D721Med (cell line): Measurements from ENCODE around the gene GPR87.

Experiments used
- DNase-seq: peaks from one replicate; pipeline ENCODE4 v3.0.0; 2011; ENCODE audit warnings: low spot score; ENCODE audit not compliant: insufficient read length
- FAIRE-seq: peaks from 2 replicates; lab custom pipeline; 2011; peaks lifted over from hg19 to GRCh38; lab: Jason Lieb, UNC
- CTCF ChIP-seq: IDR thresholded peaks from 2 replicates; pipeline ENCODE4 v1.5.1; 2012; ENCODE audit warnings: mild to moderate bottlenecking, control low read depth; ENCODE audit not compliant: insufficient read depth; ENCODE audit errors: missing control alignments

Gene GPR87

GRCh38 chr3:151316267-151316991, at the start of gene GPR87:
Gene GPR87, minus strand, starts transcription at chr3:151316820. Its CDS starts 16,720 bp downstream, at chr3:151300100.
- FAIRE-seq (no peak), DNase-seq (no peak)
- TF ChIP-seq CTCF, result no peak

GRCh38 chr3:151362751-151363174, 46.1 kb upstream of the GPR87 start:
- DNase-seq (no peak), FAIRE-seq (no peak)
- no peak for TF ChIP-seq CTCF

- no peak for DNase-seq
- no peak for TF ChIP-seq CTCF
- FAIRE-seq, result no peak
Observed at GRCh38 chr3:151357463-151357850, 40.8 kb upstream of the GPR87 start.

GRCh38 chr3:151356794-151357462, 40.3 kb upstream of the GPR87 start:
- FAIRE-seq (no peak), DNase-seq (no peak)
- no peak for TF ChIP-seq CTCF

- DNase-seq (no peak), FAIRE-seq (no peak)
- no peak for TF ChIP-seq CTCF
Observed at GRCh38 chr3:151351648-151352047, 35.0 kb upstream of the GPR87 start.

- no peak for DNase-seq
- TF ChIP-seq CTCF, result no peak
- no peak for FAIRE-seq
Observed at GRCh38 chr3:151351219-151351618, 34.6 kb upstream of the GPR87 start.

GRCh38 chr3:151350656-151351055, 34.0 kb upstream of the GPR87 start:
- DNase-seq (no peak), FAIRE-seq (no peak)
- no peak for TF ChIP-seq CTCF
